ENCODE data around the gene KCNIP4. TPM values are rescaled to one million over a fixed set of nuclear protein-coding genes. Genes with fewer than 3 reads are reported as not detected.

KCNIP4 gene
- polyA plus RNA-seq, 1 donor (not counting 4 experiments of a cell fraction or from before 2014, with no cell fraction given): 0.07 TPM

DNA sequence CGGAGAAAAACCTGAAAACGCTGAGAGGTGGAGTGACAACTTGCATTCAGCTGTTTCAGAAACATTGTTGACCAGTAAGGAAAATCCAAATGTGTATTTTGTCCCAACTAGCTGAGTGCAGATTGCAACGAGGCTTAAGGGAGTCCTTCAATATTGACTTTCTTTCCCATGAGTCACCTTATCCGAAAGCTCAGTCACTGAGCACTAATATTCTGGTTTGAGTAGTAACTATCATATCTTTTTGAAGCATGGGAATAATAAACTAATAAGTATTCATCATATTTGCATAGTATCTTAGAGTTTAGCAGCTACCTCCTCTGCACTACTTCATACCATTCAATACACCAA lies 644.1 kb downstream of the KCNIP4 start:
- H3K9me3 ChIP-seq (ENCODE audit: control insufficient read depth, low read depth, low read length): no peaks in the 10 kb centered on the region
- no peaks in the 10 kb centered on the region for H4K20me1 ChIP-seq (ENCODE audit: control insufficient read depth, extremely low read depth, insufficient read depth, low read length)
- TF ChIP-seq CTCF (optimal IDR thresholded peaks at IDR 0.05 in 1 of 3, IDR thresholded peaks at IDR 0.05 in 1 of 3, conservative IDR thresholded peaks at IDR 0.05 in 1 of 3; ENCODE audit: extremely low read depth in 1 of 3, insufficient read depth in 2 of 3, low read length in 3 of 3) (no peak), EZH2 (IDR thresholded peaks at IDR 0.05; ENCODE audit: low read length) (no peak)
- H3K4me1 ChIP-seq (ENCODE audit: control insufficient read depth, extremely low read depth, insufficient read depth, low read length): no peaks in the 10 kb centered on the region
- H3K27me3 ChIP-seq (ENCODE audit: control insufficient read depth, extremely low read depth, insufficient read depth, low read length): peaks cover 13% of the 10 kb centered on the region
- H3K79me2 ChIP-seq (ENCODE audit: control insufficient read depth, insufficient read depth, low read length): no peaks in the 10 kb centered on the region
- no peaks in the 10 kb centered on the region for H3K36me3 ChIP-seq (ENCODE audit: control insufficient read depth in 2 of 2, extremely low read depth in 1 of 2, insufficient read depth in 2 of 2, low read length in 2 of 2)
- DNase-seq (ENCODE audit: low read depth, low spot score): no peak
- H3K4me2 ChIP-seq (ENCODE audit: control insufficient read depth, extremely low read depth, insufficient read depth, low read depth, low read length): no peak overlapping the region
- no peaks in the 10 kb centered on the region for H3K9me1 ChIP-seq (ENCODE audit: control insufficient read depth, extremely low read depth, insufficient read depth, low read length)
- dilution Hi-C loops (cut with MboI; ENCODE audit: extremely low pct_ligation_motif_present, low sequenced_read_pairs): no loop called here
- H3K9ac ChIP-seq (ENCODE audit: control insufficient read depth, extremely low read depth, insufficient read depth, low read length): no peak overlapping the region
- H2AFZ ChIP-seq (ENCODE audit: control insufficient read depth, low read length): no peak overlapping the region
- no peak overlapping the region for H3K27ac ChIP-seq (ENCODE audit: control insufficient read depth, insufficient read depth, low read length)
- H3K4me3 ChIP-seq (ENCODE audit: control insufficient read depth in 2 of 3, extremely low read depth in 1 of 3, insufficient read depth in 2 of 3, low read depth in 1 of 3, low read length in 3 of 3): no peak overlapping the region
- no peak for FAIRE-seq

DNA sequence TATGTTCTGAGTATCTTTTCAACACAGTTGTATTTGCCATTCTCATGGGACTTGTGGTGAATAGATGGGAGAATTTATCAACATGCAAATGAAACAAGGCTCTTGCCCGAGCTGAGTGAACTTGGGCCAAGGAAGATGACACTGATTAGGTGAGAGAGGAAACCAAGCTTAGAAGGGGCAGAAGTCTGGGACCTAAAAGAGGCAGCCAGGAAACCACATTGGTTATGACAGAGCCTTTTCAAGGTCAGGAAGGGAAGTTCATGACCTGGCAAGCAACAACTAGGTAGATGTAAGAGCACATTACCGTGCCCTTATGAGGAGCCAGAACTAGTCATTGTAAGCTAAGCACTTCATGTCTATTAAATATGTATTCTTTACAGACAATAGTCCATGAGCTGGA lies 658.0 kb downstream of the KCNIP4 start:
- Histone ChIP-seq H3K4me1 (ENCODE audit: control insufficient read depth, extremely low read depth, insufficient read depth, low read length) (no peaks in the 10 kb centered on the region), H3K9me1 (ENCODE audit: control insufficient read depth, extremely low read depth, insufficient read depth, low read length) (no peaks in the 10 kb centered on the region), H3K36me3 (ENCODE audit: control insufficient read depth in 2 of 2, extremely low read depth in 1 of 2, insufficient read depth in 2 of 2, low read length in 2 of 2) (no peaks in the 10 kb centered on the region), H3K9ac (ENCODE audit: control insufficient read depth, extremely low read depth, insufficient read depth, low read length) (no peak overlapping the region), H3K4me2 (ENCODE audit: control insufficient read depth, extremely low read depth, insufficient read depth, low read depth, low read length) (no peak overlapping the region), H3K9me3 (ENCODE audit: control insufficient read depth, low read depth, low read length) (no peaks in the 10 kb centered on the region), H3K27ac (ENCODE audit: control insufficient read depth, insufficient read depth, low read length) (no peak overlapping the region), H3K4me3 (ENCODE audit: control insufficient read depth in 2 of 3, extremely low read depth in 1 of 3, insufficient read depth in 2 of 3, low read depth in 1 of 3, low read length in 3 of 3) (no peak overlapping the region), H3K27me3 (ENCODE audit: control insufficient read depth, extremely low read depth, insufficient read depth, low read length) (no peaks in the 10 kb centered on the region), H3K79me2 (ENCODE audit: control insufficient read depth, insufficient read depth, low read length) (no peaks in the 10 kb centered on the region), H4K20me1 (ENCODE audit: control insufficient read depth, extremely low read depth, insufficient read depth, low read length) (no peaks in the 10 kb centered on the region), H2AFZ (ENCODE audit: control insufficient read depth, low read length) (no peak overlapping the region)
- FAIRE-seq: no peak
- dilution Hi-C loops (cut with MboI; ENCODE audit: extremely low pct_ligation_motif_present, low sequenced_read_pairs): no loop called here
- TF ChIP-seq EZH2 (IDR thresholded peaks at IDR 0.05; ENCODE audit: low read length) (no peak), CTCF (optimal IDR thresholded peaks at IDR 0.05 in 1 of 3, IDR thresholded peaks at IDR 0.05 in 1 of 3, conservative IDR thresholded peaks at IDR 0.05 in 1 of 3; ENCODE audit: extremely low read depth in 1 of 3, insufficient read depth in 2 of 3, low read length in 3 of 3) (no peak)
- DNase-seq (ENCODE audit: low read depth, low spot score): no peak

Measured in keratinocyte (primary cell).